ENCODE results near the gene DAZ1. TPM values are rescaled to one million over a fixed set of nuclear protein-coding genes. Genes with fewer than 3 reads are reported as not detected.

The DAZ1 gene
- total RNA-seq = not detected in 2 replicates

GRCh38 chrY:23198908-23199307 is at the start of gene DAZ1:
Gene DAZ1, minus strand, starts transcription at chrY:23199008. Its CDS starts 208 bp downstream, at chrY:23198800.

GRCh38 chrY:23219233-23219632 is 20.4 kb upstream of the DAZ1 start, which contains the start of gene DAZ2:
Gene DAZ2, plus strand, starts transcription at chrY:23219533. Its CDS starts 208 bp downstream, at chrY:23219741.

Other genes starting within 250 kb of the DAZ1 start
- gene BPY2, start 214.7 kb downstream of the DAZ1 start, total RNA-seq = not detected in 2 replicates
- gene DAZ2, start 20.5 kb upstream of the DAZ1 start, total RNA-seq = not detected in 2 replicates

Data from myometrial cell (primary cell).